ENCODE data around the gene SPAG9.

DNA sequence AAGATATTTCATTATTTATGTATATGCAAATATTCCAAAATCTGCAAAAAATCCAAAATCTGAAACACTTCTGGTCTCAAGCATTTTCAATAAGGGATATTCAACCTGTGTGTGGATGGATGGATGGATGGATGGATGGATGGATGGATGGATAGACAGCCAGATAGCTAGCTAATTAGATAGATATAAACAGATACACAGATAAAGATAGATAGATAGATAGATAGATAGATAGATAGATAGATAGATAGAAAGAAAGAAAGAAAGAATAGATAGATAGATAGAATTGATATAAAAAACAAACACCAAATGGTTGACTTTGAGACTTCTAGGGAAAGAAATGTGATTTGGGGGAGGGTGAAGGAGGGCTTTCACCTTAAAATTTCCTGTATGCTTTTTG lies 139.4 kb downstream of the SPAG9 start:
- TF ChIP-seq, protein P1, sequence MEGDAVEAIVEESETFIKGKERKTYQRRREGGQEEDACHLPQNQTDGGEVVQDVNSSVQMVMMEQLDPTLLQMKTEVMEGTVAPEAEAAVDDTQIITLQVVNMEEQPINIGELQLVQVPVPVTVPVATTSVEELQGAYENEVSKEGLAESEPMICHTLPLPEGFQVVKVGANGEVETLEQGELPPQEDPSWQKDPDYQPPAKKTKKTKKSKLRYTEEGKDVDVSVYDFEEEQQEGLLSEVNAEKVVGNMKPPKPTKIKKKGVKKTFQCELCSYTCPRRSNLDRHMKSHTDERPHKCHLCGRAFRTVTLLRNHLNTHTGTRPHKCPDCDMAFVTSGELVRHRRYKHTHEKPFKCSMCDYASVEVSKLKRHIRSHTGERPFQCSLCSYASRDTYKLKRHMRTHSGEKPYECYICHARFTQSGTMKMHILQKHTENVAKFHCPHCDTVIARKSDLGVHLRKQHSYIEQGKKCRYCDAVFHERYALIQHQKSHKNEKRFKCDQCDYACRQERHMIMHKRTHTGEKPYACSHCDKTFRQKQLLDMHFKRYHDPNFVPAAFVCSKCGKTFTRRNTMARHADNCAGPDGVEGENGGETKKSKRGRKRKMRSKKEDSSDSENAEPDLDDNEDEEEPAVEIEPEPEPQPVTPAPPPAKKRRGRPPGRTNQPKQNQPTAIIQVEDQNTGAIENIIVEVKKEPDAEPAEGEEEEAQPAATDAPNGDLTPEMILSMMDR (conservative IDR thresholded peaks at IDR 0.05; ENCODE audit: low read depth, low read length), result no peak
- no peak for TF ChIP-seq EZH2 (IDR thresholded peaks at IDR 0.05; ENCODE audit: low read length, unreplicated experiment)
